Stomach (tissue), 4 donors: Measurements from ENCODE around the gene PYGB.

Experiments used
- EP300 ChIP-seq: sonication (generic); formaldehyde crosslinking; IDR thresholded peaks from one replicate; pipeline ENCODE4 v1.6.1; 2017; ENCODE audit warnings: antibody characterized with exemption
- POLR2A ChIP-seq, 4 donors: fragments of 450-650 bp; IDR thresholded peaks; one replicate each; pipeline ENCODE4 v1.6.1; 2016; ENCODE audit warnings: antibody characterized with exemption in 4 of 4, control low read depth in 2 of 4, mild to moderate bottlenecking in 1 of 4, moderate library complexity in 1 of 4
- POLR2AphosphoS5 ChIP-seq, 3 donors: sonication (generic); formaldehyde crosslinking; IDR thresholded peaks; one replicate each; pipeline ENCODE4 v1.6.1; 2016; ENCODE audit warnings: antibody characterized with exemption in 3 of 3
- TF ChIP-seq, protein P1 (sequence below), 7 experiments: fragments of 450-650 bp in 4 of 7; fragments of 200-600 bp in 3 of 7; sonication (generic) in 3 of 7; IDR thresholded peaks; one replicate each; pipeline ENCODE4 v1.5.1; 2016 to 2019; ENCODE audit warnings: antibody characterized with exemption in 7 of 7, control low read depth in 2 of 7, mild to moderate bottlenecking in 1 of 7

DNA sequence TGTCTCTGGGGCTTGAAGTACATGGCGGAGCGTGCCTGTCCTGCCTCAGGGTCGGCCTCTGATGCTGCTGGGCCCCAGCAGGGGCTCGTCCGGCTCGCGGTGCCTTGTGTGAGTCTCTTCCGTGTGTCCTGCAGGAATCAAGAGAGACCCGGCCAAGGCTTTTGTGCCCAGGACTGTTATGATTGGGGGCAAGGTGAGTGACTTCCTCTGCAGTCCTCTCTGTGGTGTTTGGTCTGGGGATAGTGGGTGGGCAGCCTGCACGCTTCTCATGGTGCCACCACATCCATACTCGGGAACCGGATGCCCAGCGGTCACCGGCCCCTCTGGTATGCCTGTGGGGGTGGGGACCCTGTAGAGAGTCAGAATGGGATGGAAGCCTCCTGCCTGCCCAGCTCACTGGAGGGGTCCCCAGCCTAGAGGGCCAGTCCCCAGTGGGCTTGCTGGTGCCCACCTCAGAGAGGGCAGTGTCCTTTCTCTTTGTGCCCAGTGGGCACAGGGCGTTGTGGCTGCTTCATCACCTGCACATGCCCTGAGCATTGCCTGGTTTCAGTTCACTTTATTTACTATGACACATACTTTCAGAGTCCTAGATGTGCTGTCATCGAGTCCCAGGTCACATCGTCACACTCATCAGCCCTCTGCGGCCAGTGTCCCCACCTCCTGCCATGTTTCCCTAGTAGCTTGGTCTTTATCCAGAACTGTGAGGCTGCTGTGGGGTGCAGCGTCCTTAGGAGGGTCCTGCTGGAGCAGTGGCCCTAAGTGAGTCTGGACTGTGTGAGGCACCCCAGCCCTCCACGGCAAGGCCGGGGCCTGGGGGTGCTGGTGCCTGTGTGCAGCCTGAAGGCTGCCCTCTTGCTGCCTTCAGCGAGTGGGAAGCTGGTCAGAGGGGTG is 40.7 kb downstream of the PYGB start:
- TF ChIP-seq, protein P1, sequence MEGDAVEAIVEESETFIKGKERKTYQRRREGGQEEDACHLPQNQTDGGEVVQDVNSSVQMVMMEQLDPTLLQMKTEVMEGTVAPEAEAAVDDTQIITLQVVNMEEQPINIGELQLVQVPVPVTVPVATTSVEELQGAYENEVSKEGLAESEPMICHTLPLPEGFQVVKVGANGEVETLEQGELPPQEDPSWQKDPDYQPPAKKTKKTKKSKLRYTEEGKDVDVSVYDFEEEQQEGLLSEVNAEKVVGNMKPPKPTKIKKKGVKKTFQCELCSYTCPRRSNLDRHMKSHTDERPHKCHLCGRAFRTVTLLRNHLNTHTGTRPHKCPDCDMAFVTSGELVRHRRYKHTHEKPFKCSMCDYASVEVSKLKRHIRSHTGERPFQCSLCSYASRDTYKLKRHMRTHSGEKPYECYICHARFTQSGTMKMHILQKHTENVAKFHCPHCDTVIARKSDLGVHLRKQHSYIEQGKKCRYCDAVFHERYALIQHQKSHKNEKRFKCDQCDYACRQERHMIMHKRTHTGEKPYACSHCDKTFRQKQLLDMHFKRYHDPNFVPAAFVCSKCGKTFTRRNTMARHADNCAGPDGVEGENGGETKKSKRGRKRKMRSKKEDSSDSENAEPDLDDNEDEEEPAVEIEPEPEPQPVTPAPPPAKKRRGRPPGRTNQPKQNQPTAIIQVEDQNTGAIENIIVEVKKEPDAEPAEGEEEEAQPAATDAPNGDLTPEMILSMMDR (IDR thresholded peaks at IDR 0.05): no peak
- TF ChIP-seq POLR2AphosphoS5 (IDR thresholded peaks at IDR 0.05) (no peak), POLR2A (IDR thresholded peaks at IDR 0.05) (no peak), EP300 (no peak)
